ENCODE measurements around the gene SOD3.

GRCh38 chr4:24794480-24794879, 893 bp upstream of the SOD3 start:
- TF ChIP-seq EZH2 (IDR thresholded peaks at IDR 0.05; ENCODE audit: borderline replicate concordance, low read depth, low read length) (no peak), U2AF2 (optimal IDR thresholded peaks at IDR 0.05; ENCODE audit: low read depth, low read length) (no peak), SREBF2 (CRISPR knock-in tag; IDR thresholded peaks at IDR 0.05) (no peak), HDGF (IDR thresholded peaks at IDR 0.05) (no peak), FOXK1 (CRISPR knock-in tag; IDR thresholded peaks at IDR 0.05; ENCODE audit: borderline replicate concordance) (no peak), MAX (CRISPR knock-in tag; IDR thresholded peaks at IDR 0.05) (no peak), HMBOX1 (IDR thresholded peaks at IDR 0.05) (no peak)

Data from K562 (cell line).